HFFc6 (cell line): ENCODE results near the gene JAKMIP3. TPM values are rescaled to one million over a fixed set of nuclear protein-coding genes. Genes with fewer than 3 reads are reported as not detected.
A peak's percentile ranks its signal among the peaks of the same experiment; 100 is the strongest.

Experiments
- DNase-seq: peaks from one replicate; pipeline ENCODE4 v3.0.0-alpha.2; 2018
- H3K27ac Mint-ChIP-seq: 2 replicates; pipeline ENCODE4 v1.8.0; 2020; ENCODE audit warnings: mild to moderate bottlenecking, mixed read lengths
- H3K27me3 Mint-ChIP-seq: 2 replicates; pipeline ENCODE4 v1.8.0; 2021; ENCODE audit warnings: mild to moderate bottlenecking, moderate library complexity, mixed read lengths; ENCODE audit not compliant: insufficient read depth
- H3K36me3 Mint-ChIP-seq: 2 replicates; pipeline ENCODE4 v1.8.0; 2021; ENCODE audit warnings: low read depth, mixed read lengths
- H3K4me1 Mint-ChIP-seq: 2 replicates; pipeline ENCODE4 v1.8.0; 2020; ENCODE audit warnings: low read depth, mixed read lengths
- H3K4me3 Mint-ChIP-seq: 2 replicates; pipeline ENCODE4 v1.8.0; 2020; ENCODE audit warnings: mild to moderate bottlenecking, moderate library complexity, mixed read lengths
- H3K9me3 Mint-ChIP-seq: 2 replicates; pipeline ENCODE4 v1.8.0; 2020; ENCODE audit warnings: mild to moderate bottlenecking, mixed read lengths
- long read RNA-seq: library from polyadenylated mRNA; unstranded; transcript quantifications from one replicate; pipeline ENCODE4 v2.0.0, GENCODE V29; 2019
- total RNA-seq, 6 experiments: library from RNA; stranded (reverse); fragmentation: NEBNext Ultra II Directional; extraction: Animal tissue kit (Norgen Biotek cat#: 25700); gene quantifications; 2 replicates in 1 of 6; 3 replicates in 5 of 6; pipeline ENCODE4 v1.2.3, GENCODE V29; 2021
- TF ChIP-seq, protein P1 (sequence below): fragments of 200-600 bp; sonication (generic); IDR thresholded peaks from 2 replicates; pipeline ENCODE4 v1.5.0; 2021; ENCODE audit warnings: antibody characterized with exemption, mild to moderate bottlenecking

Gene JAKMIP3
- under 1 TPM; 0.05 to 0.19 (median 0.13) TPM for total RNA-seq
- long read RNA-seq: 0 reads

- TF ChIP-seq, protein P1, sequence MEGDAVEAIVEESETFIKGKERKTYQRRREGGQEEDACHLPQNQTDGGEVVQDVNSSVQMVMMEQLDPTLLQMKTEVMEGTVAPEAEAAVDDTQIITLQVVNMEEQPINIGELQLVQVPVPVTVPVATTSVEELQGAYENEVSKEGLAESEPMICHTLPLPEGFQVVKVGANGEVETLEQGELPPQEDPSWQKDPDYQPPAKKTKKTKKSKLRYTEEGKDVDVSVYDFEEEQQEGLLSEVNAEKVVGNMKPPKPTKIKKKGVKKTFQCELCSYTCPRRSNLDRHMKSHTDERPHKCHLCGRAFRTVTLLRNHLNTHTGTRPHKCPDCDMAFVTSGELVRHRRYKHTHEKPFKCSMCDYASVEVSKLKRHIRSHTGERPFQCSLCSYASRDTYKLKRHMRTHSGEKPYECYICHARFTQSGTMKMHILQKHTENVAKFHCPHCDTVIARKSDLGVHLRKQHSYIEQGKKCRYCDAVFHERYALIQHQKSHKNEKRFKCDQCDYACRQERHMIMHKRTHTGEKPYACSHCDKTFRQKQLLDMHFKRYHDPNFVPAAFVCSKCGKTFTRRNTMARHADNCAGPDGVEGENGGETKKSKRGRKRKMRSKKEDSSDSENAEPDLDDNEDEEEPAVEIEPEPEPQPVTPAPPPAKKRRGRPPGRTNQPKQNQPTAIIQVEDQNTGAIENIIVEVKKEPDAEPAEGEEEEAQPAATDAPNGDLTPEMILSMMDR: no peak
- H3K36me3 Mint-ChIP-seq: no peaks in the 10 kb centered on the region
- H3K4me3 Mint-ChIP-seq: peak within 1 kb of the TSS; percentile 91
- peaks cover 26% of the 10 kb centered on the region for H3K4me1 Mint-ChIP-seq
- H3K27me3 Mint-ChIP-seq: peaks cover 24% of the 10 kb centered on the region
- DNase-seq: peak; percentile 95
- peak within 1 kb of the TSS; percentile 79 for H3K27ac Mint-ChIP-seq
- H3K9me3 Mint-ChIP-seq: no peaks in the 10 kb centered on the region
These were observed at the start of gene JAKMIP3 for GRCh38 chr10:132065491-132066105. Gene JAKMIP3, plus strand, starts transcription at chr10:132065946. Its CDS starts 38,863 bp downstream, at chr10:132104809.

GRCh38 chr10:132016514-132016913, 49.2 kb upstream of the JAKMIP3 start:
- H3K27me3 Mint-ChIP-seq: peaks cover 29% of the 10 kb centered on the region
- no peak overlapping the region for H3K4me3 Mint-ChIP-seq
- H3K9me3 Mint-ChIP-seq: no peaks in the 10 kb centered on the region
- no peak for DNase-seq
- no peaks in the 10 kb centered on the region for H3K36me3 Mint-ChIP-seq
- TF ChIP-seq, protein P1: no peak
- H3K27ac Mint-ChIP-seq: no peak overlapping the region
- no peaks in the 10 kb centered on the region for H3K4me1 Mint-ChIP-seq

- Mint-ChIP-seq H3K27ac (no peak overlapping the region), H3K4me3 (no peak overlapping the region), H3K4me1 (peaks cover 7% of the 10 kb centered on the region), H3K9me3 (no peaks in the 10 kb centered on the region), H3K27me3 (peaks cover 31% of the 10 kb centered on the region), H3K36me3 (no peaks in the 10 kb centered on the region)
- DNase-seq: no peak
- TF ChIP-seq, protein P1: no peak
These were observed 47.3 kb upstream of the JAKMIP3 start for GRCh38 chr10:132018446-132018845.

GRCh38 chr10:132019366-132019765, 46.4 kb upstream of the JAKMIP3 start:
- H3K27ac Mint-ChIP-seq: no peak overlapping the region
- no peaks in the 10 kb centered on the region for H3K36me3 Mint-ChIP-seq
- peaks cover 9% of the 10 kb centered on the region for H3K4me1 Mint-ChIP-seq
- peaks cover 30% of the 10 kb centered on the region for H3K27me3 Mint-ChIP-seq
- TF ChIP-seq, protein P1: no peak
- H3K9me3 Mint-ChIP-seq: no peaks in the 10 kb centered on the region
- H3K4me3 Mint-ChIP-seq: no peak overlapping the region
- DNase-seq: no peak

GRCh38 chr10:132020456-132020855, 45.3 kb upstream of the JAKMIP3 start:
- H3K27ac Mint-ChIP-seq: no peak overlapping the region
- H3K4me1 Mint-ChIP-seq: peaks cover 9% of the 10 kb centered on the region
- no peaks in the 10 kb centered on the region for H3K36me3 Mint-ChIP-seq
- no peak overlapping the region for H3K4me3 Mint-ChIP-seq
- TF ChIP-seq, protein P1: no peak
- H3K9me3 Mint-ChIP-seq: no peaks in the 10 kb centered on the region
- H3K27me3 Mint-ChIP-seq: peaks cover 34% of the 10 kb centered on the region
- DNase-seq: no peak
